GM12864 (cell line): ENCODE measurements around the gene RPL13A.
A peak's percentile ranks its signal among the peaks of the same experiment; 100 is the strongest.
"Not testable (repeated sequence)": the region's sequence is repeated elsewhere in the genome, so short reads cannot be mapped to it uniquely, and the experiment has no call there.

ENCODE experiments used
- DNase-seq: peaks from one replicate; pipeline ENCODE4 v3.0.0-alpha.2; 2011; ENCODE audit warnings: low read depth
- H3K4me3 ChIP-seq: 2 replicates; pipeline ENCODE4 v1.5.1; 2011; ENCODE audit warnings: mild to moderate bottlenecking, low read depth, low read length, control low read depth
- CTCF ChIP-seq: IDR thresholded peaks from 2 replicates; pipeline ENCODE4 v1.5.1; 2011; ENCODE audit warnings: low read depth, mild to moderate bottlenecking, moderate library complexity, low read length, control low read depth, inconsistent platforms; ENCODE audit errors: missing control alignments

The RPL13A gene

DNA sequence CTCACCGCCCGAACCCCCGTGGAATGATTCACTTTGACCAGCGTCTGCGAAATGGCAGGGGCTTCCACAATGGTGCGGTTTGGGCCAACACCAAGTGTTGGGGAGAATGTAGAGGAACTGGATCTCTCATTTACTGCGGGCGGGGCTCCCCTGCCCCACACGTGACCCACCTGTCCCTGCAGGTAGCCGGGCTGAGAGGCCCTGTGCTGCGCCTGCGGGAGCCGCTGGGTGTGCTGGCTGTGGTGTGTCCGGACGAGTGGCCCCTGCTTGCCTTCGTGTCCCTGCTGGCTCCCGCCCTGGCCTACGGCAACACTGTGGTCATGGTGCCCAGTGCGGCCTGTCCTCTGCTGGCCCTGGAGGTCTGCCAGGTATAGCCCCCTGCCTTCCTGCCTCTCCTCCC lies 19.2 kb upstream of the RPL13A start:
- no peak for DNase-seq
- TF ChIP-seq CTCF = no peak
- H3K4me3 ChIP-seq = no peak overlapping the region

GRCh38 chr19:49468746-49469447 lies 18.5 kb upstream of the RPL13A start:
- no peak for TF ChIP-seq CTCF
- H3K4me3 ChIP-seq = no peak overlapping the region
- peak; percentile 97 for DNase-seq

- no peak overlapping the region for H3K4me3 ChIP-seq
- peak; percentile 88 for DNase-seq
- TF ChIP-seq CTCF = peak; percentile 79
These were observed 17.4 kb upstream of the RPL13A start for GRCh38 chr19:49469828-49470614.

- H3K4me3 ChIP-seq = no peak overlapping the region
- TF ChIP-seq CTCF = no peak
- no peak for DNase-seq
These were observed 16.8 kb upstream of the RPL13A start for GRCh38 chr19:49470615-49470978.

DNA sequence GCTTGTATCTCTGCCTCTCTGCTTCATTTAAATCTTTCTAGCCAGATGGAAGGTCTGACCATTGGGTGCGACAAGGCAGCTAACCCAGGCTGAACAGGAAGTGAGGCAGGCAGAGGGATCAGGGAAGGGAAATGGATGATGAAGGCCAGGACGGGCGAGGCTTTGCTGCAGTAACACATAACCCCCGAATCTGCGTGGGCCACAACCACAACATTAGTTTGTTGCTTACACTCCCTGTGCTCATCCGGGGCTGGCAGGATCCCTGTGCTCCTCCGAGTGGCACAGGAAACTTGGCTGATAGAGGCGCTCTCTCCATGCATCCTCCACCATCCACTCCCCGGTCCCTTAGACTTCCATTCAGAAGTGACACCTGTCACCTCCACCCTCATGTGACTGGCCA lies 14.5 kb upstream of the RPL13A start:
- no peak for TF ChIP-seq CTCF
- H3K4me3 ChIP-seq = no peak overlapping the region
- no peak for DNase-seq

- DNase-seq = not testable (repeated sequence)
These were observed 13.9 kb upstream of the RPL13A start for GRCh38 chr19:49473501-49473867.

DNA sequence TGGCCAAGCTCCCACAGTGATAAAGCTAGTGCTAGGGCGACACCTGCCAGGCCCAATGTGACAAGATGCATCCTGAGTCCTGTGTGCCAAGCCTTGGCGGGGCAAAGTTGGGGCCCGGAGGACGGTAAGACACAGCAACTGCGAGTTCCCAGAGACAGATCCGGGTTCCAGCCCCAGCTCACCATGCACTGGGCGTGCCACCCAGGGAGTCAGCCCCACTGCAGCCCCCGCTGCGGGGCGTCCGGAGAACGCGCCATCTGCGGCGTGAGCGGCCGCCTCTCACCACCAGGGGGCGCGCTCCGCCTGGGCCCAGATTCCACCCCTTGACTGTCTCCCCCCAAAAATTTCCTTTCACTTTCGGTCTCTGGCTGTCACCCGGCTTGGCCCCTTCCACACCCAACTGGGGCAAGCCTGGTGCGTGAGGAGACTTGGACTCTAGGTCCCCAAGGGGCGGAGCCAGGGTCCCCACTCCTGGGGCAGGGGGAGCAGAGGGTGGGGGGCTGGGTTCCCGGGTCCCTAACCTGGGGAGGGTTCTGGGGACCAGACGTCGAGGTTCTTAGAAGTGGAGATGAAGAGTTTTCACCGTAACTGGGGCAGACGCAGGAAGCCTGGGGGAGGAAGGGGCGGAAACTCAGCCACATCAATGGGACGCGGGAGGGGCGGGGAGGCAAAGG lies 13.4 kb upstream of the RPL13A start, which contains the start of gene FLT3LG:
Gene FLT3LG (plus strand): TSS at position 348 of the 674 bp plus-strand sequence. CDS start 425 bp downstream, outside the sequence.
- peak; percentile 70 for DNase-seq
- peak within 1 kb of the TSS; percentile 58 for H3K4me3 ChIP-seq
- TF ChIP-seq CTCF = peak; percentile 96

More at GRCh38 chr19:49473501-49473867, 13.9 kb upstream of the RPL13A start:
- peak overlapping the region; percentile 58 for H3K4me3 ChIP-seq
